Measurements from ENCODE around the gene AXL.
A peak's percentile ranks its signal among the peaks of the same experiment; 100 is the strongest.

Gene AXL

GRCh38 chr19:41235480-41235879 is 16.5 kb downstream of the AXL start:
- DNase-seq = no peak

GRCh38 chr19:41238244-41238643 is 19.2 kb downstream of the AXL start:
- no peak for DNase-seq

- DNase-seq = no peak
Measured at GRCh38 chr19:41239363-41239762, 20.3 kb downstream of the AXL start.

- no peak for DNase-seq
Measured at GRCh38 chr19:41239961-41240574, 21.0 kb downstream of the AXL start.

- no peak for DNase-seq
Measured at GRCh38 chr19:41241859-41242258, 22.8 kb downstream of the AXL start.

- no peak for DNase-seq
Measured at GRCh38 chr19:41244117-41244516, 25.1 kb downstream of the AXL start.

- DNase-seq = no peak
Measured at GRCh38 chr19:41245843-41246242, 26.8 kb downstream of the AXL start.

- no peak for DNase-seq
Measured at GRCh38 chr19:41248895-41249294, 29.9 kb downstream of the AXL start.

- DNase-seq = no peak
Measured at GRCh38 chr19:41249707-41250423, 30.8 kb downstream of the AXL start.

GRCh38 chr19:41253660-41254059 is 34.6 kb downstream of the AXL start:
- DNase-seq = no peak

- DNase-seq = no peak
Measured at GRCh38 chr19:41255171-41255570, 36.1 kb downstream of the AXL start.

- no peak for DNase-seq
Measured at GRCh38 chr19:41261474-41262190, 42.6 kb downstream of the AXL start.

- DNase-seq = peak; percentile 32
Measured at GRCh38 chr19:41263042-41263849, 44.2 kb downstream of the AXL start.

- DNase-seq = peak; percentile 89
Measured at GRCh38 chr19:41263850-41264580, 45.0 kb downstream of the AXL start, which contains the start of gene HNRNPUL1. Gene HNRNPUL1 (plus strand): TSS chr19:41264372. CDS start chr19:41264504, 132 bp downstream.

- DNase-seq = peak; percentile 29
Measured at GRCh38 chr19:41264581-41265394, 45.8 kb downstream of the AXL start.

- no peak for DNase-seq
Measured at GRCh38 chr19:41265395-41266153, 46.6 kb downstream of the AXL start.

GRCh38 chr19:41269055-41269454 is 50.0 kb downstream of the AXL start:
- no peak for DNase-seq

GRCh38 chr19:41269571-41269970 is 50.5 kb downstream of the AXL start:
- no peak for DNase-seq

GRCh38 chr19:41273076-41273475 is 54.1 kb downstream of the AXL start:
- DNase-seq = no peak

- DNase-seq = no peak
Measured at GRCh38 chr19:41274802-41275201, 55.8 kb downstream of the AXL start.

GRCh38 chr19:41276231-41276630 is 57.2 kb downstream of the AXL start:
- DNase-seq = no peak
